SK-N-SH treated with all-trans-retinoic acid at 6 μM for 48 hours (cell line): Measurements from ENCODE around the gene CPS1.

Experiments
- ARNTL ChIP-seq: fragments of 450-650 bp; formaldehyde crosslinking; IDR thresholded peaks from 2 replicates; pipeline ENCODE4 v1.5.0; 2020; ENCODE audit warnings: low read depth, mild to moderate bottlenecking, moderate library complexity, borderline replicate concordance
- CSDC2 ChIP-seq: fragments of 250-450 bp; sonication (Bioruptor Pico); IDR thresholded peaks from 2 replicates; pipeline ENCODE4 v1.5.0; 2020; ENCODE audit warnings: mild to moderate bottlenecking, moderate library complexity
- CSRNP3 ChIP-seq: fragments of 250-450 bp; sonication (Bioruptor Pico); IDR thresholded peaks from 2 replicates; pipeline ENCODE4 v1.5.1; 2021; ENCODE audit warnings: mild to moderate bottlenecking, moderate library complexity
- SNAI2 ChIP-seq: fragments of 250-450 bp; sonication (Bioruptor Pico); IDR thresholded peaks from 2 replicates; pipeline ENCODE4 v1.5.0; 2020; ENCODE audit warnings: mild to moderate bottlenecking, moderate library complexity
- TOX ChIP-seq: fragments of 250-450 bp; sonication (Bioruptor Pico); IDR thresholded peaks from 2 replicates; pipeline ENCODE4 v1.8.0; 2021; ENCODE audit warnings: mild to moderate bottlenecking, moderate library complexity, borderline replicate concordance
- ZC3H10 ChIP-seq: fragments of 250-450 bp; sonication (Bioruptor Pico); IDR thresholded peaks from 2 replicates; pipeline ENCODE4 v1.5.1; 2021; ENCODE audit warnings: mild to moderate bottlenecking, moderate library complexity
- ZFP30 ChIP-seq: fragments of 450-650 bp; formaldehyde crosslinking; IDR thresholded peaks from 2 replicates; pipeline ENCODE4 v1.5.0; 2022; ENCODE audit warnings: mild to moderate bottlenecking, moderate library complexity

DNA sequence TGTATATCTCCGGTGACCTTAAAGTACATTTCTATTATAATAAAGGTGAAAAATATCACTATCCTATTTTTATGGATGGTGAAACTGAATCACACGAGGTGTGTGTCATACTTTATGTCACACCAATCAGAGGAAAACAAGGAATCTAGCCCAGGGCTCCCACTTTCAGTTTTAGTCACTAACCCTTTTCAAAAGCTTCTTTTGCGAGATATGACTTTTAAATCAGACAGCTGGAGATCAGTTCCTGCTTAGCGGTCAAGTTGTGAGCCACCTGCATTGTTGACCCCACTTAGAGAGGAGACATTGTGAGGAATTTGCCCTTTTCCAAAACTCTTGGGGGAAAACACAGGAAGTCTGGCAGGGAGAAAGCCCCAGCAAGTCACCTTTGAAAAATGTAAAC is 70.5 kb downstream of the CPS1 start:
- TF ChIP-seq ZC3H10 (CRISPR knock-in tag) (no peak), CSDC2 (no peak), ZFP30 (no peak), SNAI2 (CRISPR knock-in tag) (no peak), CSRNP3 (no peak), TOX (CRISPR knock-in tag) (no peak), ARNTL (no peak)
